IMR-90 (cell line): ENCODE measurements around the gene CD38. TPM values are rescaled to one million over a fixed set of nuclear protein-coding genes. Genes with fewer than 3 reads are reported as not detected.

Experiments
- ATAC-seq: fragments of 200-7000 bp; cut with Tn5 transposase; 2 replicates; pipeline ENCODE4 v1.9.1; 2020; ENCODE audit warnings: low read depth, mild to moderate bottlenecking, moderate library complexity
- BruUV-seq: library from RNA; stranded (reverse); fragments of 400-500 nt; replicated peaks from 2 replicates; lab custom pipeline; 2021; lab: Mats Ljungman, UMichigan
- CTCF ChIA-PET: fragments of 300-600 bp; formaldehyde crosslinking; extraction: SDS; loops from one replicate; lab custom pipeline; 2021; ENCODE audit warnings: antibody characterized with exemption; lab: Yijun Ruan, JAX
- POLR2A ChIA-PET: fragments of 300-600 bp; sonication (Branson Sonifier 250); formaldehyde crosslinking; loops from one replicate; lab custom pipeline; 2022; ENCODE audit warnings: antibody characterized with exemption; ENCODE audit not compliant: unreplicated experiment; lab: Charles Lee
- DNase-seq: peaks from one replicate; pipeline ENCODE4 v3.0.0; 2013
- H2AFZ ChIP-seq: replicated peaks from 2 replicates; pipeline ENCODE3; 2013; ENCODE audit warnings: low read length, mild to moderate bottlenecking; ENCODE audit not compliant: poor library complexity
- H2AK5ac ChIP-seq: 2 replicates; pipeline ENCODE4 v1.6.1; 2013; ENCODE audit warnings: low read depth, low read length, inconsistent platforms
- H2AK9ac ChIP-seq: replicated peaks from 2 replicates; pipeline ENCODE3; 2013; ENCODE audit warnings: mild to moderate bottlenecking, low read depth, low read length, moderate library complexity; ENCODE audit not compliant: poor library complexity
- H2BK120ac ChIP-seq: 2 replicates; pipeline ENCODE4 v1.6.1; 2013; ENCODE audit warnings: low read depth, low read length, inconsistent platforms
- H2BK15ac ChIP-seq: 3 replicates; pipeline ENCODE4 v1.6.1; 2013; ENCODE audit warnings: low read depth, low read length, inconsistent platforms
- H2BK20ac ChIP-seq: 2 replicates; pipeline ENCODE4 v1.6.1; 2013; ENCODE audit warnings: low read depth, mild to moderate bottlenecking, inconsistent platforms, low read length, moderate library complexity
- H2BK5ac ChIP-seq: 2 replicates; pipeline ENCODE4 v1.6.1; 2013; ENCODE audit warnings: mild to moderate bottlenecking, low read depth, low read length, inconsistent platforms; ENCODE audit not compliant: poor library complexity, severe bottlenecking
- H3K14ac ChIP-seq: replicated peaks from 2 replicates; pipeline ENCODE4 v1.6.1; 2013; ENCODE audit warnings: low read depth, low read length, inconsistent platforms
- H3K18ac ChIP-seq: 2 replicates; pipeline ENCODE4 v1.6.1; 2013; ENCODE audit warnings: low read depth, low read length, control low read depth
- H3K23ac ChIP-seq: 2 replicates; pipeline ENCODE4 v1.6.1; 2013; ENCODE audit warnings: low read depth, low read length, inconsistent platforms
- H3K27ac ChIP-seq: 2 replicates; pipeline ENCODE4 v1.5.1; 2013; ENCODE audit warnings: mild to moderate bottlenecking, control low read depth, low read length; ENCODE audit not compliant: insufficient read depth
- H3K27me3 ChIP-seq: 2 replicates; pipeline ENCODE4 v1.6.1; 2013; ENCODE audit warnings: low read length; ENCODE audit not compliant: control insufficient read depth, insufficient read depth
- H3K36me3 ChIP-seq: 2 replicates; pipeline ENCODE4 v1.6.1; 2013; ENCODE audit warnings: low read length, mixed read lengths; ENCODE audit not compliant: control insufficient read depth, insufficient read depth
- H3K4ac ChIP-seq: 2 replicates; pipeline ENCODE4 v1.6.1; 2013; ENCODE audit warnings: low read depth, low read length, inconsistent platforms
- H3K4me1 ChIP-seq: 2 replicates; pipeline ENCODE4 v1.6.1; 2013; ENCODE audit warnings: low read length, mixed read lengths; ENCODE audit not compliant: control insufficient read depth, insufficient read depth
- H3K4me2 ChIP-seq: 2 replicates; pipeline ENCODE4 v1.6.1; 2013; ENCODE audit warnings: low read depth, mild to moderate bottlenecking, control low read depth, low read length, moderate library complexity
- H3K4me3 ChIP-seq: 2 replicates; pipeline ENCODE4 v1.5.1; 2013; ENCODE audit warnings: low read depth, mild to moderate bottlenecking, control low read depth, low read length, moderate library complexity; ENCODE audit not compliant: insufficient read depth
- H3K56ac ChIP-seq: 2 replicates; pipeline ENCODE4 v1.6.1; 2013; ENCODE audit warnings: low read length, inconsistent platforms; ENCODE audit not compliant: insufficient read depth; ENCODE audit errors: extremely low read depth
- H3K79me1 ChIP-seq, 2 experiments: 2 replicates each; pipeline ENCODE4 v1.6.1; 2013; ENCODE audit warnings: low read length in 2 of 2, inconsistent platforms in 1 of 2, low read depth in 1 of 2
- H3K9ac ChIP-seq: 2 replicates; pipeline ENCODE4 v1.6.1; 2013; ENCODE audit warnings: low read depth, low read length, control low read depth
- H3K9me1 ChIP-seq: 2 replicates; pipeline ENCODE4 v1.6.1; 2013; ENCODE audit warnings: low read length, inconsistent platforms; ENCODE audit not compliant: insufficient read depth
- H3K9me3 ChIP-seq: 2 replicates; pipeline ENCODE4 v1.6.1; 2013; ENCODE audit warnings: low read length; ENCODE audit not compliant: control insufficient read depth, insufficient read depth
- H4K20me1 ChIP-seq: 2 replicates; pipeline ENCODE4 v1.6.1; 2013; ENCODE audit warnings: low read length, inconsistent platforms; ENCODE audit not compliant: insufficient read depth
- H4K5ac ChIP-seq: 2 replicates; pipeline ENCODE4 v1.6.1; 2013; ENCODE audit warnings: mild to moderate bottlenecking, low read depth, low read length, control low read depth
- H4K8ac ChIP-seq, 2 experiments: 2 replicates each; pipeline ENCODE4 v1.6.1; 2013; ENCODE audit warnings: low read depth in 2 of 2, low read length in 2 of 2, control low read depth in 1 of 2, inconsistent platforms in 1 of 2
- H4K91ac ChIP-seq: 2 replicates; pipeline ENCODE4 v1.6.1; 2013; ENCODE audit warnings: low read depth, low read length, inconsistent platforms; ENCODE audit not compliant: insufficient read depth
- BHLHE40 ChIP-seq: fragments of 150-350 bp; IDR thresholded peaks from 2 replicates; pipeline ENCODE4 v1.6.1; 2016; ENCODE audit warnings: mild to moderate bottlenecking, low read depth, low read length
- CEBPB ChIP-seq: IDR thresholded peaks from 2 replicates; pipeline ENCODE4 v1.6.1; 2012; ENCODE audit warnings: low read depth, low read length, improper control_type of control experiment
- CHD1 ChIP-seq: IDR thresholded peaks from 2 replicates; pipeline ENCODE4 v1.6.1; 2012; ENCODE audit warnings: low read depth, low read length, improper control_type of control experiment
- FOS ChIP-seq: fragments of 150-350 bp; IDR thresholded peaks from 2 replicates; pipeline ENCODE4 v1.6.1; 2016; ENCODE audit warnings: low read depth, low read length
- MAFK ChIP-seq: IDR thresholded peaks from 2 replicates; pipeline ENCODE4 v1.6.1; 2012; ENCODE audit warnings: low read depth, low read length, improper control_type of control experiment
- MAZ ChIP-seq: IDR thresholded peaks from 2 replicates; pipeline ENCODE4 v1.6.1; 2012; ENCODE audit warnings: low read depth, mild to moderate bottlenecking, low read length, improper control_type of control experiment, moderate library complexity, borderline replicate concordance
- MXI1 ChIP-seq: IDR thresholded peaks from 2 replicates; pipeline ENCODE4 v1.6.1; 2012; ENCODE audit warnings: low read depth, mild to moderate bottlenecking, low read length, moderate library complexity, borderline replicate concordance
- NFE2L2 ChIP-seq: fragments of 150-350 bp; IDR thresholded peaks from 2 replicates; pipeline ENCODE4 v1.6.1; 2016; ENCODE audit warnings: low read depth, mild to moderate bottlenecking, low read length
- POLR2A ChIP-seq: IDR thresholded peaks from 2 replicates; pipeline ENCODE4 v1.6.1; 2012; ENCODE audit warnings: mild to moderate bottlenecking, low read depth, low read length
- RAD21 ChIP-seq: IDR thresholded peaks from 2 replicates; pipeline ENCODE4 v1.6.1; 2012; ENCODE audit warnings: low read length, improper control_type of control experiment
- RCOR1 ChIP-seq: IDR thresholded peaks from 2 replicates; pipeline ENCODE4 v1.6.1; 2012; ENCODE audit warnings: mild to moderate bottlenecking, low read length, improper control_type of control experiment; ENCODE audit not compliant: insufficient replicate concordance
- RFX5 ChIP-seq: IDR thresholded peaks from 2 replicates; pipeline ENCODE4 v1.8.0; 2012; ENCODE audit warnings: low read depth, mild to moderate bottlenecking, low read length, moderate library complexity
- SMC3 ChIP-seq: fragments of 150-350 bp; IDR thresholded peaks from 2 replicates; pipeline ENCODE4 v1.6.1; 2016; ENCODE audit warnings: low read depth, mild to moderate bottlenecking, antibody characterized with exemption, low read length, moderate library complexity
- WGBS, 2 experiments: methylation state at CpG; one replicate each; pipeline versions ENCODE4 v1.1.5 to v1.1.7; 2013; ENCODE audit warnings: missing lambda C conversion rate in 2 of 2; ENCODE audit not compliant: insufficient read length in 1 of 2; ENCODE audit errors: extremely low coverage in 2 of 2; 5-methylcytosine and 5-hydroxymethylcytosine counted together
- dilution Hi-C: fragments of 300-500 bp; cut with HindIII; formaldehyde crosslinking; loops from one replicate; pipeline ENCODE4 v1.14.3; 2018; ENCODE audit warnings: low sequenced_read_pairs; ENCODE audit not compliant: unreplicated experiment
- in situ Hi-C: fragments of 300-500 bp; cut with MboI; formaldehyde crosslinking; loops from 3 replicates; pipeline ENCODE4 v1.14.3; 2019; ENCODE audit warnings: low sequenced_read_pairs, inconsistent platforms, mixed read lengths
- intact Hi-C: fragments of 100-400 bp; cut with micrococcal nuclease; formaldehyde crosslinking; loops from 2 replicates; pipeline ENCODE4 v1.10.0; 2022
- polyA plus RNA-seq, 3 experiments: library from polyadenylated mRNA; depleted of rRNA; stranded (reverse); fragments of >200 nt; gene quantifications; 2 replicates each; pipeline ENCODE4 v1.2.3, GENCODE V29; 2012; ENCODE audit warnings: low replicate concordance in 1 of 3
- total RNA-seq: library from RNA; depleted of rRNA; stranded (reverse); fragments of >200 nt; gene quantifications from 2 replicates; pipeline ENCODE4 v1.2.3, GENCODE V29; 2012
- TF ChIP-seq, protein P1 (sequence below): fragments of 150-350 bp; IDR thresholded peaks from 2 replicates; pipeline ENCODE4 v1.6.1; 2016; ENCODE audit warnings: low read depth, mild to moderate bottlenecking, low read length, moderate library complexity, borderline replicate concordance
- TF ChIP-seq, protein P2 (sequence below): fragments of 150-350 bp; IDR thresholded peaks from 2 replicates; pipeline ENCODE4 v1.6.1; 2017; ENCODE audit warnings: mild to moderate bottlenecking, antibody characterized with exemption, low read length, low read depth
- TF ChIP-seq, protein P3 (sequence below): conservative IDR thresholded peaks from 2 replicates; pipeline ENCODE4 v1.5.1; 2012; ENCODE audit warnings: mild to moderate bottlenecking, low read depth, low read length, improper control_type of control experiment

The CD38 gene
- total and polyA plus RNA-seq, 2 of the 4 experiments (the other 2 are of a cell fraction), result not detected

DNA sequence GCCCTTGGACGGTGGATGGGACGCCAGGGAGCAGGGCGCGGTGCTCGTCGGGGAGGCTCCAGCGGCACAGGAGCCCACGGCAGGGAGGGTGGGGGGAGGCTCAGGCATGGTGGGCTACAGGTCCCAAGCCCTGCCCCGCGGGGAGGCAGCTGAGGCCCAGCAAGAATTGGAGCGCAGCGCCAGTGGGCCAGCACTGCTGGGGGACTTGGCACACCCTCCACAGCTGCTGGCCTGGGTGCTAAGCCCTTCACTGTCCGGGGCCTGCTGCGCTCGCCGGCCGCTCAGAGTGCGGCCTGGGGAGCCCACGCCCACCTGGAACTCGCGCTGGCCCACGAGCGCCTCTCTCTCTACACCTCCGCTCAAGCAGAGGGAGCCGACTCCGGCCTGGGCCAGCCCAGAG lies 8.6 kb downstream of the CD38 start:
- H3K9me3 ChIP-seq, result no peaks in the 10 kb centered on the region
- no peaks in the 10 kb centered on the region for H3K36me3 ChIP-seq
- DNase-seq (no peak), ATAC-seq (no peak)
- no peak overlapping the region for H3K27ac ChIP-seq
- dilution Hi-C loops (no loop called here), intact Hi-C loops (no loop called here), in situ Hi-C loops (no loop called here)
- H3K4me1 ChIP-seq, result no peaks in the 10 kb centered on the region
- H3K56ac ChIP-seq, result no peak overlapping the region
- TF ChIP-seq SMC3 (no peak), CEBPB (no peak), RCOR1 (no peak), NFE2L2 (no peak), RFX5 (no peak), BHLHE40 (no peak), RAD21 (no peak), POLR2A (no peak), MXI1 (no peak), FOS (no peak), MAZ (no peak), CHD1 (no peak), MAFK (no peak)
- TF ChIP-seq, protein P1, sequence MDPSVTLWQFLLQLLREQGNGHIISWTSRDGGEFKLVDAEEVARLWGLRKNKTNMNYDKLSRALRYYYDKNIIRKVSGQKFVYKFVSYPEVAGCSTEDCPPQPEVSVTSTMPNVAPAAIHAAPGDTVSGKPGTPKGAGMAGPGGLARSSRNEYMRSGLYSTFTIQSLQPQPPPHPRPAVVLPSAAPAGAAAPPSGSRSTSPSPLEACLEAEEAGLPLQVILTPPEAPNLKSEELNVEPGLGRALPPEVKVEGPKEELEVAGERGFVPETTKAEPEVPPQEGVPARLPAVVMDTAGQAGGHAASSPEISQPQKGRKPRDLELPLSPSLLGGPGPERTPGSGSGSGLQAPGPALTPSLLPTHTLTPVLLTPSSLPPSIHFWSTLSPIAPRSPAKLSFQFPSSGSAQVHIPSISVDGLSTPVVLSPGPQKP, result no peak
- TF ChIP-seq, protein P2, sequence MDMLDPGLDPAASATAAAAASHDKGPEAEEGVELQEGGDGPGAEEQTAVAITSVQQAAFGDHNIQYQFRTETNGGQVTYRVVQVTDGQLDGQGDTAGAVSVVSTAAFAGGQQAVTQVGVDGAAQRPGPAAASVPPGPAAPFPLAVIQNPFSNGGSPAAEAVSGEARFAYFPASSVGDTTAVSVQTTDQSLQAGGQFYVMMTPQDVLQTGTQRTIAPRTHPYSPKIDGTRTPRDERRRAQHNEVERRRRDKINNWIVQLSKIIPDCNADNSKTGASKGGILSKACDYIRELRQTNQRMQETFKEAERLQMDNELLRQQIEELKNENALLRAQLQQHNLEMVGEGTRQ, result no peak
- TF ChIP-seq, protein P3, sequence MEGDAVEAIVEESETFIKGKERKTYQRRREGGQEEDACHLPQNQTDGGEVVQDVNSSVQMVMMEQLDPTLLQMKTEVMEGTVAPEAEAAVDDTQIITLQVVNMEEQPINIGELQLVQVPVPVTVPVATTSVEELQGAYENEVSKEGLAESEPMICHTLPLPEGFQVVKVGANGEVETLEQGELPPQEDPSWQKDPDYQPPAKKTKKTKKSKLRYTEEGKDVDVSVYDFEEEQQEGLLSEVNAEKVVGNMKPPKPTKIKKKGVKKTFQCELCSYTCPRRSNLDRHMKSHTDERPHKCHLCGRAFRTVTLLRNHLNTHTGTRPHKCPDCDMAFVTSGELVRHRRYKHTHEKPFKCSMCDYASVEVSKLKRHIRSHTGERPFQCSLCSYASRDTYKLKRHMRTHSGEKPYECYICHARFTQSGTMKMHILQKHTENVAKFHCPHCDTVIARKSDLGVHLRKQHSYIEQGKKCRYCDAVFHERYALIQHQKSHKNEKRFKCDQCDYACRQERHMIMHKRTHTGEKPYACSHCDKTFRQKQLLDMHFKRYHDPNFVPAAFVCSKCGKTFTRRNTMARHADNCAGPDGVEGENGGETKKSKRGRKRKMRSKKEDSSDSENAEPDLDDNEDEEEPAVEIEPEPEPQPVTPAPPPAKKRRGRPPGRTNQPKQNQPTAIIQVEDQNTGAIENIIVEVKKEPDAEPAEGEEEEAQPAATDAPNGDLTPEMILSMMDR, result no peak
- H3K4me2 ChIP-seq, result no peak overlapping the region
- no peak overlapping the region for H3K23ac ChIP-seq
- H3K18ac ChIP-seq, result no peak overlapping the region
- H2AFZ ChIP-seq, result no peak overlapping the region
- H3K14ac ChIP-seq, result no peak overlapping the region
- H2BK120ac ChIP-seq, result no peak overlapping the region
- H2AK9ac ChIP-seq, result no peak overlapping the region
- BruUV-seq, result no TSS peak
- H3K79me1 ChIP-seq, result no peaks in the 10 kb centered on the region
- POLR2A ChIA-PET, result no interaction called here
- no peaks in the 10 kb centered on the region for H3K9me1 ChIP-seq
- H2BK20ac ChIP-seq, result no peak overlapping the region
- no peak overlapping the region for H4K91ac ChIP-seq
- H3K9ac ChIP-seq, result no peak overlapping the region
- CTCF ChIA-PET, result no interaction called here
- no peak overlapping the region for H3K4me3 ChIP-seq
- no peak overlapping the region for H3K4ac ChIP-seq
- H2BK15ac ChIP-seq, result no peak overlapping the region
- 92% methylated on average over 11 of the region's 26 CpGs; no CpG with 5 or more reads in 1 of the 2 experiments for WGBS, 2 experiments
- no peak overlapping the region for H4K8ac ChIP-seq
- no peak overlapping the region for H2BK5ac ChIP-seq
- H2AK5ac ChIP-seq, result no peak overlapping the region
- no peak overlapping the region for H4K5ac ChIP-seq
- H4K20me1 ChIP-seq, result no peaks in the 10 kb centered on the region
- peaks cover 23% of the 10 kb centered on the region for H3K27me3 ChIP-seq
